Mesenchymal stem cell (in vitro differentiated cells and primary cell): ENCODE results near the gene OR1D5.
"Not testable (repeated sequence)": the region's sequence is repeated elsewhere in the genome, so short reads cannot be mapped to it uniquely, and the experiment has no call there.

Source experiments
- DNase-seq: peaks from one replicate; pipeline ENCODE4 v3.0.0-alpha.2; 2013
- H2AFZ ChIP-seq: one replicate; pipeline ENCODE4 v1.6.1; 2013; ENCODE audit warnings: low read depth, mild to moderate bottlenecking, control low read depth, inconsistent platforms, low read length, moderate library complexity
- H2AK5ac ChIP-seq: 2 replicates; pipeline ENCODE4 v1.6.1; 2013; ENCODE audit warnings: low read length, moderate library complexity, mild to moderate bottlenecking, inconsistent platforms; ENCODE audit not compliant: severe bottlenecking
- H2BK120ac ChIP-seq: one replicate; pipeline ENCODE4 v1.6.1; 2013; ENCODE audit warnings: low read depth, mild to moderate bottlenecking, inconsistent platforms, low read length, moderate library complexity
- H2BK12ac ChIP-seq, 2 experiments: one replicate each; pipeline ENCODE4 v1.6.1; 2013; ENCODE audit warnings: inconsistent platforms in 2 of 2, low read length in 2 of 2, mild to moderate bottlenecking in 2 of 2, moderate library complexity in 2 of 2, control low read depth in 1 of 2
- H2BK15ac ChIP-seq: one replicate; pipeline ENCODE4 v1.6.1; 2013; ENCODE audit warnings: mild to moderate bottlenecking, low read depth, inconsistent platforms; ENCODE audit not compliant: poor library complexity, severe bottlenecking
- H2BK5ac ChIP-seq: 2 replicates; pipeline ENCODE4 v1.6.1; 2013; ENCODE audit warnings: low read depth, mild to moderate bottlenecking, low read length, control low read depth, inconsistent platforms; ENCODE audit not compliant: poor library complexity, severe bottlenecking
- H3K14ac ChIP-seq, 2 experiments: one replicate each; pipeline ENCODE4 v1.6.1; 2013; ENCODE audit warnings: inconsistent platforms in 2 of 2, low read length in 2 of 2, control low read depth in 1 of 2, mild to moderate bottlenecking in 1 of 2, moderate library complexity in 1 of 2
- H3K18ac ChIP-seq, 2 experiments: one replicate each; pipeline ENCODE4 v1.6.1; 2013; ENCODE audit warnings: inconsistent platforms in 2 of 2, low read length in 2 of 2, control low read depth in 1 of 2, low read depth in 1 of 2, mild to moderate bottlenecking in 1 of 2
- H3K23ac ChIP-seq, 2 experiments: one replicate each; pipeline ENCODE4 v1.6.1; 2013; ENCODE audit warnings: inconsistent platforms in 2 of 2, low read length in 2 of 2, mild to moderate bottlenecking in 2 of 2, moderate library complexity in 2 of 2, control low read depth in 1 of 2
- H3K27ac ChIP-seq: 2 replicates; pipeline ENCODE4 v1.5.1; 2013; ENCODE audit warnings: mild to moderate bottlenecking, moderate library complexity, low read length, control low read depth, inconsistent platforms; ENCODE audit not compliant: poor library complexity, severe bottlenecking
- H3K27me3 ChIP-seq, 2 experiments: 2 replicates each; pipeline versions ENCODE4 v1.6.1 to v1.7.0; 2013; ENCODE audit warnings: low read length in 2 of 2, mild to moderate bottlenecking in 2 of 2, moderate library complexity in 2 of 2, control low read depth in 1 of 2, inconsistent platforms in 1 of 2; ENCODE audit not compliant: control insufficient read depth in 1 of 2, insufficient read depth in 1 of 2
- H3K36me3 ChIP-seq, 2 experiments: 2 replicates each; pipeline versions ENCODE4 v1.6.1 to v1.7.0; 2013; ENCODE audit warnings: low read length in 2 of 2, control low read depth in 1 of 2, inconsistent platforms in 1 of 2, low read depth in 1 of 2, mild to moderate bottlenecking in 1 of 2; ENCODE audit not compliant: insufficient read depth in 2 of 2, control insufficient read depth in 1 of 2
- H3K4ac ChIP-seq, 2 experiments: one replicate each; pipeline ENCODE4 v1.6.1; 2013; ENCODE audit warnings: inconsistent platforms in 2 of 2, low read length in 2 of 2, mild to moderate bottlenecking in 2 of 2, moderate library complexity in 2 of 2, control low read depth in 1 of 2, low read depth in 1 of 2
- H3K4me1 ChIP-seq: 2 replicates; pipeline ENCODE4 v1.6.1; 2013; ENCODE audit warnings: low read depth, low read length, control low read depth; ENCODE audit not compliant: control insufficient read depth, insufficient read depth
- H3K4me2 ChIP-seq: 2 replicates; pipeline ENCODE4 v1.6.1; 2013; ENCODE audit warnings: low read length, mild to moderate bottlenecking, inconsistent platforms; ENCODE audit not compliant: poor library complexity, severe bottlenecking
- H3K4me3 ChIP-seq, 2 experiments: 2 replicates each; pipeline versions ENCODE4 v1.5.1 to v1.7.0; 2013; ENCODE audit warnings: low read length in 2 of 2, mild to moderate bottlenecking in 2 of 2, control low read depth in 1 of 2, low read depth in 1 of 2; ENCODE audit not compliant: insufficient read depth in 1 of 2
- H3K79me1 ChIP-seq: replicated peaks from 2 replicates; pipeline ENCODE4 v1.6.1; 2013; ENCODE audit warnings: mild to moderate bottlenecking, control low read depth, low read length, inconsistent platforms; ENCODE audit not compliant: poor library complexity, severe bottlenecking
- H3K9ac ChIP-seq: 2 replicates; pipeline ENCODE4 v1.7.0; 2013; ENCODE audit warnings: mild to moderate bottlenecking, low read length, moderate library complexity
- H3K9me3 ChIP-seq: 2 replicates; pipeline ENCODE4 v1.7.0; 2013; ENCODE audit warnings: mild to moderate bottlenecking, low read length; ENCODE audit not compliant: control insufficient read depth
- H4K8ac ChIP-seq: one replicate; pipeline ENCODE4 v1.6.1; 2013; ENCODE audit warnings: inconsistent platforms, mild to moderate bottlenecking, low read length, moderate library complexity
- H4K91ac ChIP-seq: one replicate; pipeline ENCODE4 v1.6.1; 2013; ENCODE audit warnings: mild to moderate bottlenecking, low read length, inconsistent platforms
- WGBS: methylation state at CpG from one replicate; pipeline ENCODE4 v1.1.7; 2013; ENCODE audit warnings: mixed read lengths; 5-methylcytosine and 5-hydroxymethylcytosine counted together

OR1D5 gene

DNA sequence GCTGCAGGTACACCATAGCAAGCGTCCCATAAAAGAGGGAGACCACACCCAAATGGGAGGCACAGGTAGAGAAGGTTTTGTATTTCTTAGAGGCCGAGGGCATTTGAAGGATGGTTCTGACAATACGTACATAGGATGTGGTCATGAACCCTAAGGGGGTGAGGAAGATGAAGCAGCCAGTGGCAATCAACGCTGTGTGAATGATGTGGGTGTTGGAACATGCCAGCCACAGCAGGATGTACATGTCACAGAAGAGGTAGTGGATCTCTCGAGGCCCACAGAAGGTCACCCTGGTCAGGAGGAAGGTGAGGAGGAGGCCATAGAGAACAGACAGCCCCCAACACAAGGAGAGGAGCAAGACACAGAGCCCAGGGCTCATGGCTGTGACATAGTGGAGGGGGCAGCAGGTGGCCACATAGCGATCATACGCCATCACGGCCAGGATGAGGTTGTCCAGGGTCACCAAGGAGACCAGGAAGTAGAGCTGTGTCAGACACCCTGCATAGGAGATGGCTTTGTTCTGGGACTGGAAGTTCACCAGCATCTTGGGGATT, 506 bp downstream of the OR1D5 start:
- not testable (repeated sequence) for H2AFZ ChIP-seq, H2BK15ac ChIP-seq, H3K4ac ChIP-seq, H2BK5ac ChIP-seq, H3K27me3 ChIP-seq, H3K14ac ChIP-seq, H3K27ac ChIP-seq, H3K18ac ChIP-seq, H3K4me3 ChIP-seq, H3K23ac ChIP-seq, H2AK5ac ChIP-seq, H3K4me2 ChIP-seq, H3K4me1 ChIP-seq, H4K8ac ChIP-seq, DNase-seq, H2BK12ac ChIP-seq, H3K9ac ChIP-seq, H2BK120ac ChIP-seq, H4K91ac ChIP-seq, H3K9me3 ChIP-seq, H3K79me1 ChIP-seq, H3K36me3 ChIP-seq
- 53% methylated on average over 5 of the region's 8 CpGs for WGBS

DNA sequence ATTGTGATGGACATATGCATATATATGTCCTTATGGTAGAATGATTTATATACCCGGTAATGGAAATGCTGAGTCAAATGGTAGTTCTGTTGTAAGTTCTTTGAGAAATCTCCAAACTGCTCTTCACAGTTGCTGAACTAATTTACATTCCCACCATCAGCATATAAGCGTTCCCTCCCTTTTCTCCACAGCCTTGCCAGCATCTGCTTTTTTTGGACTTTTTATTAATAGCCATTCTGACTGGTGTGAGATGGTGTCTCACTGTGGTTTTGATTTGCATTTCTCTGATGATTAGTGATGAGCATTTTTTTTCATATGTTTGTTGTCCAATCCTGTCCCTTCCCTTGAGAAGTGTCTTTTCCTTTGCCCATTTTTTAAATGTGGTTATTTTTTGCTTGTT, 8.5 kb downstream of the OR1D5 start:
- not testable (repeated sequence) for H3K4me3 ChIP-seq, H3K18ac ChIP-seq, H3K14ac ChIP-seq, H2AFZ ChIP-seq, H3K9ac ChIP-seq, H3K36me3 ChIP-seq, H2BK12ac ChIP-seq, H2BK120ac ChIP-seq, H3K4me1 ChIP-seq, H3K4ac ChIP-seq, H3K23ac ChIP-seq, H2AK5ac ChIP-seq, H4K91ac ChIP-seq, H3K9me3 ChIP-seq, H2BK15ac ChIP-seq, DNase-seq, H3K27ac ChIP-seq, H4K8ac ChIP-seq, H3K4me2 ChIP-seq, H3K27me3 ChIP-seq, H3K79me1 ChIP-seq, H2BK5ac ChIP-seq
- no CpG with 5 or more reads among the region's 2 CpGs for WGBS

DNA sequence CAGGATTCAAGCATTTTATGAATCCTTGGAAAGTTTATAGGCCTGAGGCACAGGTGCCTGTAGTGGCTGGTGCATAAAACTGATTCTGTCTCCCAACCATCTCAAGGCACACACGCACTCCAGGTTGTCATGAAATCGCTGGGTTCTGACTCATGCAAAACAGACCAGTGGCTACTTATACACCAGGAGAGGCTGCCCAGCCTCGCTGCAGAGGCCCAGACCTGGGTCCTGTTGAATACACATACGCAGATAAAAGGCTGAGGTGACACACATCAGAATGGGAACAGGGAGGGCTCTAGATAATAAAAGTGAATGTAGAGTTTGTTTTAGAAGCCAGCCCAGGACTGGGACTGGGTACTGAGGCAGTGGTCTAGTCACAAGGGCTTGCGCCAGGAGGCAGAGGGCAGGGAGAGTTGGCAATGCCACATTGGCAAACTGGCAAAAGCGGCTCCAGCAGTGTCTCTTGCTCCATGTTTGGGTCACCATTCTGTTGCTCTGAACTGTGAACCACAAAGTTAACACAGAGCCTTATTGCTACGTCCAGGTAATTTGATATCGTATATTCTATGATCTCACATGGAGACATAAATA, 13.6 kb downstream of the OR1D5 start:
- no peak overlapping the region for H2BK120ac ChIP-seq
- no peaks in the 10 kb centered on the region for H3K79me1 ChIP-seq
- no peak overlapping the region for H3K4ac ChIP-seq
- peak overlapping the region in 1 of 2 experiments; percentile 96 for H3K4me3 ChIP-seq
- no peak overlapping the region for H3K27ac ChIP-seq
- H3K9me3 ChIP-seq: no peaks in the 10 kb centered on the region
- H3K36me3 ChIP-seq: no peaks in the 10 kb centered on the region
- peak overlapping the region; percentile 88 for H3K9ac ChIP-seq
- no peak overlapping the region for H3K23ac ChIP-seq
- H3K27me3 ChIP-seq: no peaks in the 10 kb centered on the region
- peaks cover 7% of the 10 kb centered on the region for H3K4me1 ChIP-seq
- no peak overlapping the region for H4K8ac ChIP-seq
- H3K4me2 ChIP-seq: no peak overlapping the region
- no peak overlapping the region for H2BK12ac ChIP-seq
- DNase-seq: no peak
- no peak overlapping the region for H3K14ac ChIP-seq
- H3K18ac ChIP-seq: no peak overlapping the region
- no peak overlapping the region for H2BK15ac ChIP-seq
- no peak overlapping the region for H2BK5ac ChIP-seq
- H2AFZ ChIP-seq: no peak overlapping the region
- no peak overlapping the region for H4K91ac ChIP-seq
- H2AK5ac ChIP-seq: no peak overlapping the region
- WGBS: 97% methylated on average over 8 of the region's 8 CpGs

DNA sequence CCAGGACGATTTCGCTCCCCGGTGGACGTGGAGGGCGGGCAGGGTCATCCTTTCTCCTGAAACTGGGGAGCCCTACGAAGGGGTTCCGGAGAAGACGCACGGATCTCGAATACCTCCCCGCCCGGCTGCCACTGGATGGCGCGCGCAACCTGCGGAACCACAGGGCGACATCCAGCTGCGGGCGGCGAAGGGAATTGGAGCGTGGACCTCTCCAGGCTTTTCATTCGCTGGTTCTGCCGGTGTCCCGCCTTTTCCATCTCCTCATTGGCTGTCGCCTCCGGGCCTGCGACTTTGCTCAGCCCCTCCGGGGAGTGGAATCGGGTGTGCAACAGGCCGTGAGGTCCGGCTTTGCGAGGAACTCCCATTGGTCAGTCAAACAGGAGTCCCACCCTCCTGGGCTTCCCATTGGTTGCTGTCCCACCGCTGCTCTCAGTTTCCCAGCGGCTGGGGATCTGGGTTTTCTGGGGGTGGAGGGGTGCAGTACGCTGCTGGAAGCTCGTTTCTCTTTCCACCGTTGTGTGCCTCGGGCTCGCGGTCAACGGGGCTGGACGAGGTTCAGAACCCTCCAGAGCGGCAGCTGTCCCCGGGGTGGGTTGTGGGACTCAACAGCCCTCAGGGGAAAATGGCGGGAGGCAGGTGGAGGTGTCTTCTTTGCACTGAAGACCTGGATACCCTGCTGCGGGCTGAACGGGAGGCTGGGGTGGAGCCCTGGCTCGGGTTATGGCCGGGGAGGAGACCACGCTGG, 14.5 kb downstream of the OR1D5 start:
- Histone ChIP-seq H3K4me3 (peak overlapping the region; percentile 71 to 96), H3K14ac (no peak overlapping the region), H2BK5ac (no peak overlapping the region), H3K18ac (peak overlapping the region in 1 of 2 experiments; percentile 86), H3K4ac (peak overlapping the region in 1 of 2 experiments; percentile 91), H4K91ac (peak overlapping the region; percentile 80), H2BK120ac (no peak overlapping the region), H3K79me1 (no peaks in the 10 kb centered on the region), H3K9ac (peak overlapping the region; percentile 88), H3K27me3 (no peaks in the 10 kb centered on the region), H3K4me1 (peaks cover 8% of the 10 kb centered on the region), H4K8ac (peak overlapping the region; percentile 96), H3K36me3 (no peaks in the 10 kb centered on the region), H3K4me2 (peak overlapping the region; percentile 98), H3K9me3 (peaks cover 4% of the 10 kb centered on the region), H2BK15ac (no peak overlapping the region), H3K23ac (no peak overlapping the region), H2BK12ac (no peak overlapping the region), H2AFZ (peak overlapping the region; percentile 85), H2AK5ac (no peak overlapping the region), H3K27ac (no peak overlapping the region)
- 2% methylated on average over 50 of the region's 50 CpGs for WGBS
- peak; percentile 96 for DNase-seq
